CD4-positive, alpha-beta T cell treated with Interleukin-4 for 1 hour (primary cell): Measurements from ENCODE around the gene RHCE.
"Not testable (repeated sequence)": the region's sequence is repeated elsewhere in the genome, so short reads cannot be mapped to it uniquely, and the experiment has no call there.

Experiments
- DNase-seq, 2 donors: peaks; one replicate each; pipeline ENCODE4 v3.0.0-alpha.2; 2020 to 2022

The RHCE gene

DNA sequence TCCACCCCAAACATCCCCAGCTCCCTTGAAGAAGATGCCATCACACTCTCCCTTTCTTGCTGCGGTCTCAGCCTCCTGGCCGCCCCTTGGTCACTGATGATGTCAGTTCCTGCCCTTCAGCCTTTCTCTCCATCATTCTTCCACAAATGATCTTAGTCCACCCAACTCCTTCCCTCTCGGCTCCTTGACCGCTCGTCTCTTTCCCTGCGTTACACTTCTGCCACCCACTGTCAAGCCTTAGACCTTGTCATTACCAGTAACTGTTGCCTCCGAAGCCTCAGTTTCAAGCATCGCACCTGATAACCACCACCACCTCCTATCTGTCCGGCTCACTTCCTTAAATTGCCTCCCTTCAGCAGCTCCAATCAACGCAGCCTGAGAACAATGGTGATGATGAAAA is 23.1 kb downstream of the RHCE start:
- not testable (repeated sequence) for DNase-seq

DNA sequence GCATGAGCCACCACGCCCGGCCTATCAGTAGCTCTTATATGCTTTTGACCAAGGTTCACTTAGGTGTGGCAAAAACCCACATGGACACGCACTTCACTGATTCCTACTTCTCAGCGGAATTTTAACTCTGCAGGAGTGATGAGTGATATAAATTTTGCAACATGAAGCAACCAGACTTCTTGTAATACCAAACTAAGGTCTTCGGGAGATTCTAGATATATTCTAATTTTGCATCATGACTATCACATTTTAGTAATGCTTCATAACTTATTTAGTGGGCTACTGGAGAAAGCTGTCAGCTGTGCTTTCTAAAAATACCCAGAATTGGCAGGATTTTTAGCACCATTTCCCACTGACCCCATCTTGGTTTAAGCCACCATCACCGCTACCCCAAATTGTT is 27.8 kb downstream of the RHCE start:
- no peak for DNase-seq

DNA sequence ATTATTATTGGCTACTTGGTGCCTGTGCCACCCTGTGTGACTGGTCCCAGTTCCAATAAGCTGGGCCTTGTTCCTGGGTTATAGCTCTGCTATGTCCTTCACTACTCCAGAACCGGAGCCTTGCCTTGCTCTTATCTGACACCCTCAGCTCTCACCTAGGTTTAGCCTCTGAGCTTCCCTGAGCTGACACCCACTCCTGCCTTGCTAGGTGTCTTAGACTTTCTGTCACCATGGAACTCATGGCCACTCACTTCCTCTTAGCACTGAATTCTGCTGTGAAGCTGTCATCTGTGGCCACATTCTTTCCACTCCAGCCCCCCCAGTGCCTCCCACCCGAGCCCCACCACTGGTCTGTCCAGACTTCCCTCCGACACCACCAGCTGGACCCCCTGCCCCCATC is 30.9 kb downstream of the RHCE start:
- not testable (repeated sequence) for DNase-seq

DNA sequence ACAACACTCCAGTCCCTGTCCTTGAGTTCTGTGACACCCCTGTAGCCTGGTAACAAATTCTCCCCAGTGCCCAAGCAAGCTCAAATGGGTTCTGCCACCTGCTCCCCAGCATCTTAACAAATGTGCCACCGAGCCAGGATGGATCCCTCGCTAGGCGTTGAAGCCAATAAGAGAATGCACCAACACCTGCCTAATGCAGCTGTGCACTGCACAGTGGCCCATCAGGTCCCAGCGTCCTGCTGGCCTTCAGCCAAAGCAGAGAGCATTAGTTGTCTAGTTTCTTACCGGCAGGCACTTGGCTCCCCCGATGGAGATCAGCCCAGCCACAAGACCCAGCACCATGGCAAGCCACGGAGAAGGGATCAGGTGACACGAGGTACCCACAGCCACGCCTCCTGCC is 31.9 kb downstream of the RHCE start:
- DNase-seq, result not testable (repeated sequence)

DNA sequence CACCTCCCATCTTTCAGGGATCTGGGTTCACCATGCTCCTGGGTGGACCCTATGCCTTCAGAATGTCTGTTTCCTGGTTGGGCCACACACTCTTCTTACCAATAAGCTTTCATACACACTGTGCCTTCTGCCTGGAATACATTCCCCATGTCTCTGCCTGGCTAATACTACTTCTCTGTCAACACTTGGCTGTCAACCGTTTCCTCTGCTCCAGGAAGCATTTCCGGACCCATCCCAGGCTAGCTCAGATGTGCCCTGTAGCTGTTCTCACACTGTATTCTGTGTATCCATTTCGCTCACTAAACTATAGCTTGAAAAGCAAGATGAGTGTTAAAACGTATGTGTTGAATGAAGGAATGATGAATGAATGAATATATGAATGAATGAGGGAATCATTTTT is 33.5 kb downstream of the RHCE start:
- DNase-seq, result not testable (repeated sequence)

DNA sequence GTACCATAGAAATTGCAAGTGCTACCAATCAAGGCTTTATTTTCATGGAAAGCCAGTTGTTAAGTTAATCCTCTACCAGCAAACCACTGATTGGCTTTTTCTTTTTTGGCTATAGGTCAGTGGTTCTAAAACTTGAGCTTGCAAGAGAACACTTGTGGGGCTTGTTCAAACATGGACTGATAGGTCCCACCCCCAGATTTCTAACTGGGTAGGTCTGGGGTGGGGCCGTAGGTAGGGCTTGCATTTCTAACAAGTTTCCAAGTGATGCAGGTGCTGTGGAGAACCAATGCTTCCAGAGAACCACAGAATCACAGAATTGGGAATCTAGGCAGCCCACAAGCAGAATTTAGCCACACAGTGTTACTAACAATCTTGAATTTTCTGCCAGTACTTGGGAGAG is 36.8 kb downstream of the RHCE start:
- DNase-seq, result not testable (repeated sequence)

DNA sequence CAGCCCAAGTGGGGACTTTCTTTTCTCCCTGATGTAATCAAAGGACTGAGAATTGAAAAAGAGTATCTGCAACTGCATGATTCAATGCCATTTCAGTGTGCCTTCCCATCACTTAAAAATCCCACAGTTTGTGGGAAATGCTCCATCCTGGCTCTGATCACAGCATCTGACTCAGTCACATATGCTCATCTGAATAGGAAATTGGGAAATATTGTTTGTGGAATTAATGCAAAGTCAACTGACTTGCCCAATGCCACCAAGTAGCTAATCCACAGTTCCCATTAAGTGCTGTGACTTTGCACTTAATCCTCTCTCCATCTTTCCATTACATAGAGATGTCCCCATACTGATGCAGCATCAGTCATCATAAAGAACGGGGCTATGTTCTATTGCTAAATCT is 37.5 kb downstream of the RHCE start:
- DNase-seq, result peak in 1 of 2 donors; percentile 13

DNA sequence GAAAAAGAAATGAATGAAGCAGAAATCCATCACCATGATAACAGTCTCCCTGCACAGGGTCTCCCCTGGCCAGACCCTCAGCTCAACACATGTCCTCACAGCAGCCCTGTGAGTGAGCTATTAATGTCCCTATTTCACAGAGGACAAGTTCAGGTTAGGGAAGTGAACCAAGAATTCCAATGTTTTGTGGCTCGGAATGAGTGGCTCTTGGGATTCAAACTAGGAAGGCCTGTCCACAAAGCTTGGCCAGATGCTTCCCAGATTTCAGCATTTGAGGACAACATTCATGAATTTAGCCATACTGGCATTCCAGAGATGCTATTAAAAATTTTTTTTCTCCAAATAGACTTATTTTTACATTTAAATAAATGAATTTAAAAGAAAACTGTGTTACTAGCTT is 38.1 kb downstream of the RHCE start:
- not testable (repeated sequence) for DNase-seq

DNA sequence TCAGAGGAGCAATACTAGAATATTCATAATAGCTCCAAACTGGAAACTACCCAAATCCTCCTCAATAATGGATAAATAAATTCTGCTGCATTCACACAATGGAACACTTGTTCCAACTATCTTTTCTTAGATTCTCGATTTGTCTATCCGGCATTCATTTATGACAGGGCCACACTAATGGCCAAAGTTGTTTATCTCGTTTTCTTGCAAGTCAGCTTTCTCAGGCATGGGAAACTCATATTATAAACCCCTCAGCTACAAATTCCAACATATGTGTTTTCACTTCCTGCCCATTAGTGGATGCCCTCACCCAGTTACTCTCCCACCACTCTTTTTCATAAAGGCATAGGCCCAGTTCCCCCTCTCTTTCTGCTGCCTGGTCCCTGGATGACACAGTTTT is 42.3 kb downstream of the RHCE start:
- not testable (repeated sequence) for DNase-seq

DNA sequence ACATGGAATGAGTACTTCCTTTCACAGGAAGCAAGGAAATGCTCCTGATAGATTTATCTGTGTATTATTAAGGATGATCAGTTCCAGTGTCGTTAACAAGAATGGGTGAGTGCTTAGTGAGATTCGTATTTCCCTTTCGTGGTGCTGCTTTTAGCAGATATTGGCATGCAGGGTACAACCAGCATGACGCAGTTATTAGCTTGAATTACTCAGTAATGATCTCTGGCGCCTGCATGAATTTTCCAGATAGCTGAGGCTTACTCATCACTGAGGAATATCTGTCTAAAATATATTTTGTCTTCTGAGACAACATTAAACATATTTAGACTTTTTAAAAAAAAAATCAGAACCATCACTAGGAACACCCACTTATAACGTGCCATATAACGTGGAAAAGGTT is 48.9 kb downstream of the RHCE start:
- not testable (repeated sequence) for DNase-seq

DNA sequence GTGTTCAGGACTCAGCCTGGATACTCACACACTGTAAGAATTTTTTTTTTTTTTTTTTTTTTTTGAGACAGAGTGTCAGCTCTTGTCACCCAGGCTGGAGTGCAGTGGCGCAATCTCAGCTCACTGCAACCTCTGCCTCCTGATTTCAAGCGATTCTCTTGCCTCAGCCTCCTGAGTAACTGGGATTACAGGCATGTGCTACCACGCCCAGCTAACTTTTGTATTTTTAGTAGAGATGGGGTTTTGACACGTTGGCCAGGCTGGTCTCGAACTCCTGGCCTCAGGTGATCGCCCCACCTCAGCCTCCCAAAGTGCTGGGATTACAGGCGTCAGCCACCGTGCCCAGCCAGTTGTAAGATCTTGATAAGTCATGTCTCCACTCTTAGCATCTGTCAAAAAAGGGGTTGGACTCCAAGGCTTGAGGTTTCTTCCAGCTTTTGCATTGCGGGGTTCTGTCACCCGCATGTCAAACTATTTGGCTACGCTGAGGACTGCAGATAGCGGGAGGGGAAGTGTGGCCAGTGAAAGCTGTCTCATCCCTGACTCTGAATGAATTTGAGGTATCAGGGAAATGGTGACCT is 50.8 kb downstream of the RHCE start:
- not testable (repeated sequence) for DNase-seq

DNA sequence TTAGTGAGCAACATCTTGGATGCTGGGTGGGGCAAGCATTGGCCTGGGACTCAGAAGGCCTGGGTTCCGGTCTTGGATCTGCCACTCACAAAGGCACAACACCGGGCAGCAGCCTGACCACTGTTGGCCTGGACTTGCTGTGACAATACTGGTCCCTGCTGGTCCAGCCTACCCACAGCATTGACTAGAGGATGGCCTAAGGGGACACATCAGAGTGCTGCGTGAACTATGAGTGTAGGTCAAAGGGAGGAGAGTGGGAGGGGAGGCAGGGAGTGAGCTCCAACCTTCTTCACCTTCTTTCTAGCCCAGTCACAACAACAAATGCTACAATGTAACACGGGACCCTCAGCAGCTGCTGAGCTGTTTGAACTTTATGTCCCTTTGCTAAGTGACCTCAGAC is 51.4 kb downstream of the RHCE start:
- DNase-seq, result no peak

DNA sequence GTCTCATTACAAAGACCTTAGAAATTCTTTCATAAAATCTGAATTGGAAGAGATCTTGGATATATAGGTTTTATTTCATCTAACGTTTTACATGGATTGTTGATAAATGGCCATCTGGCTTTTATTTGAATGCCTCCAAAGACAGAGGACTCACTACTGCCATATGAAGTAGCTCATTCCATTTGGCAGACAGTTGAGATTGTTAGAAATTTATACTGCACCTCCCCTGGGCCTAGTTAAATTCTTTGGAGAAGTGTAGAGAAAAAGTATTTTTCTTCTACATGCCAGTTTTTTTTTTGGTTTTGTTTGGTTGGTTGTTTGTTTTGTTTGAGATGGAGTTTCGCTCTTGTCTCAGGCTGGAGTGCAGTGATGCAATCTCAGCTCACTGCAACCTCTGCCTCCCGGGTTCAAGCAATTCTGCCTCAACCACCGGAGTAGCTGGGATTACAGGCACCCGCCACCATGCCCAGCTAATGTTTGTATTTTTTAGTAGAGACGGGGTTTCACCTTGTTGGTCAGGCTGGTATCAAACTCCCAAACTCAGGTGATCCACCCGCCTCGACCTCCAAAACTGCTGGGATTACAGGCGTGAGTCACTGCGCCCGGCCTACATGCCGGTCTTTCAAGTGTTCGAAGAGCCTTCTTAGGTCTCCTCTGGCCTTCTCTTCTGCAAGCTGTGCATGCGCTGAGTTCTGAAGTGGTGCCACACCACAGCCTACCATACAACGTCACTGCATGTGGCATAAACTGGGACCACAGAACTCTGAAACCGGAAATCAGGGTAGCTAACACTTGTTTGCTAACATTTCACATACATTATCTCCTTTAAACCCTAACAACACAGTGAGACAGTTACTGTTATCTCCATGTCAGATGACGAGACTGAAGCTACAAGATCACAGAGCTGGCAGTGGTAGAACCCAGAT is 57.7 kb downstream of the RHCE start:
- DNase-seq, result not testable (repeated sequence)

DNA sequence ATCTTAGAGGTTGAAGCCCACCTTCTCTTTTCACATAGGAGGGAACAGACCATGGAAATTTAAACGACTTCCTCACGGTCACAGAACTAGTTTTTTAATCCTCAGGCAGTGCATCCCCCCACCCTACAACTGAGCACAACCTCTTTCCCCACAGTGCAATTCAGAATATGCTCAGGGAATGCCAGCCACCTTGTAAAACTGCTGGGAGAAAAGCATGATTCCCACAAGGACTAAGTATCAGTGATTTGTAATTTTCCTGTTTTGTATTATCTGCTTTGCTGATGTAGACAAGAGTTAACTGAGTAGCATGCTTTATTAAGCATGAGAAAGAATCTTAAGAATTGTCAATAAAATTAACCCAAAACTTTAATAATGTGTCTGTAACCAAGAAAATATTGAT is 58.7 kb downstream of the RHCE start:
- no peak for DNase-seq

DNA sequence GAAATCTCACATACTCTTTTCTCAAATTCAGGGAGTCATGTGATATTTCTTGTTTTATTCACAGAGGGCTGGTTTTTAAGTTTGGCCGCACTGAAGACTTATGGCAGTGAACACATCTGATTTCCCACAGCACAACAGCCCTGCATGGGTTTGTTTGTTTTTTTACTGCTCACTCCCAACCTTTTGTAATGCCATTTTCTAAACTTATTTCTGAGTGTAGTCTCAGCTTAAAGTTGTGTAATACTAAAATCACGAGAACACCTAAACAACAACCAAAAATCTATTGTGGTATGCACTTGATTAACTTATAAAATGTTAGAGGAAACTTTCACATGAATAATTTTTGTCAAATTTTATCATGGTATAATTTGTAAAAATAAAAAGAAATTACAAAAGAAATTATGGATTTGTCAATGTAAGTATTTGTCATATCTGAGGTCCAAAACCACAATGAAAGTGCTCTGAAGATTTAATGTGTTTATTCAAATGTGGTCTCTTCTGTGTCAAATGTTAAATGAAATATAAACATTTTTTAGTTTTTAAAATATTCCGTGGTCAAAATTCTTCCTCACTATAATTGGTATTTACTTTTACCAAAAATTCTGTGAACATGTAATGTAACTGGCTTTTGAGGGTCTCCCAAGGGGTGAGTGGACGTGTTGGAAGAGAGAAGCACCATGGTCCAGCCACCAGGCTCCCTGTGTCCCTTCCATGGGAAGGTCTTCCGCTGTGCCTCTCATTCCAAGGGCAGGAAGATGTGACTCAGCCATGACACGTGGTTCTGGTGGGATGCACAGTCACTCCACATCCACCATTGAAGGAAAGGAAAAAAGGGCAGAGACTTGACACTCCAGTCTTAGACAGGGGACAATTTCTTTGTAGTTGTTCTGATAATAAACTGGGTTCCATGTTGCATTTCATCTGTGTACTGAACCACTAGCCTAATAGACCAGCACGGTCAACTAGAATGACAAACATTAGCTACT is 59.7 kb downstream of the RHCE start:
- no peak for DNase-seq

DNA sequence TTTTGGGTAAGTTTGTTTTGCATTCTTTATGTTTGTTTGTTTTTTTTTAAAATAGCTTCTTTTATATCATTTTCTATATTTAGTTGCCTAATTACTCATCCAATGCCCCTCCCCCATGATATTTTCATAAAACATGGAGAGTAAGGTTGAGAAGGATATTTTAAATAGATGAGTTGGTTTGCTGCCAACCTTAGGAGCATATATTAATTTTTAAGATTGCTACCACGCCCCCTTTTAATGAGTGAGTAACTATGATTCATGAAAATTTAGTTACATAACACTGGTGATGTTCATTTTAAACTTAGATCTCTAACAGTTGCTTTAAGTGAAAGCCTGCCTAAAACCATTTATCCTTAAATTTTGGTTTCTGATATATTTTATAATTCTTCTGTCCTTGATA is 63.8 kb downstream of the RHCE start:
- no peak for DNase-seq

DNA sequence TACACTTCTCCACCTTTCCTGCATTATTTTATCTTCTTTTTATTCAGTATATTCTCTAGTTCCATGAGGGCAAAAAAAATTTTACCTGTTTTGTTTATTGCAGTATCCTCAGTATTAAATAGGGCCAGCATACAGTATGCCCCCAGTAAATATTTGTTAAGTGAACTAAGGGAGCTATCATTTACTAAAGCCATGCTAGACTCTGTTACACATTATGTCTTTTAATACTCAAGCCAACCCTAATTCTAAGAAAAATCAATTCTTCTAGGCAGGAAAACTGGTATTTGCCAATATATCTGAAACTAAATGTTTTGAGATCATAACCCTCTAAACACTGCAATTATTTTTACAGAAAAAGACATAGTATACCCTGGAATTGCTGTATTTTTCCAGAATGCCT is 64.2 kb downstream of the RHCE start:
- DNase-seq, result no peak

DNA sequence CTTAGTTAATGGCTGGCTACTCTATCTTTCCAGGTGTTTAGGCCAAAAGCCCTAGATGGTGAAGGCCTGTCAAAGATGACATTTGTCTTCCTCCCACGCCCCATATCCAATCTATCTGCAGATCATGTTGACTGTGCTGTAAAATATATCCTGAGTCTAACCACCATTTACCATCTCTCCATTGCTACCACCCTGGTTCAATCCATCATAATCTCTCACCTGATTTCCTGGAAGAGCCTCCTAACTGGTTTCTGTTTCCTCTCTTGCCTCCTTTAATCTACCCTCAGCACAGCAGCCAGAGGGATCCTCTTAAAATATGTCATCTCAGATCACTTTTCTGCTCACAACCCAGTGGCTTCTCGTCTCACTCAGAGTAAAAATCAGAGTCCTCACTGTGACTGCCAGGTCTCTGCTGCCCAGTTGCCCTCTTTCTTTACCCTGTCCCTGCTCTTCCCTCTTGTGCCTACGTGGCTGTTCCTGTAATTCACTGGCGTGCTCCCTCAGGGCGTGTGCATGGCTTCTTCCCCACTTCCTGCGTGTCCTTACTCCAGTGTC is 64.7 kb downstream of the RHCE start:
- peak in 1 of 2 donors; percentile 16 for DNase-seq

DNA sequence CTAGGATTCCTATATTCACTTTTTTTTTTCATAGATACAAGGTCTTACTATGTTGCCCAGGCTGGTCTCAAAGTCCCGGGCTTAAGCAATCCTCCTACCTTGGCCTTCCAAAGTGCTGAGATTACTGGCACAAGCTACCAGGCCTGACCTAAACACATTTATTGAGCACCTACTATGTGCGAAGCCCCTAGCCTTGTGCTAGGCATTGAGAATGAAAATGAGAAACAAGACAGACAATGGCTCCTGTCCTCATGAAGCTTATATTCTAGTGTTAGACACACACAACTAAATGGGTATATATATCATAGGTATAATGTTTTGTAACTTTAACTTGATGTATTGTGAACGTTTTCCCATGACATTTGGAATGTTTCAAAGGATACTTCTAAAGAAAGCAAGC is 71.0 kb downstream of the RHCE start:
- DNase-seq, result no peak

DNA sequence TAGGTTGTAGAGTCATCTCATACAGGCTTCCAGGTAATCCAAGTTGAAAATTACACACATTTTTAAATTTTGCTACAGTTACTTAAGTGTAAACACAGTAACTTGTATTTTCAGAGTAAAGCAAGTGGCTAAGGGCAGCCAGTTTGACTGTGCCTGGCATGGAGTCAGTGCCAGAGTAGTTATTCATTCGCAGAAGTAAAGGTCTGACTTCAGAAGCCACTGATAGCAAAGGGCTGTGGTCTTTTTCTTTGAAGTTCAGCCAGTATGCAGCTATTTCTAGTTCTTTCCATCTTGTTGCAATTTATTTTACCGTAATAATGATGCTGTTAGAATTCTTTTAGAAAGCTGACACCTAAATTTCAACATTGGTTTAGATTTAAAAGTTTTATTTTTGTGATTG is 73.1 kb downstream of the RHCE start:
- DNase-seq, result no peak

DNA sequence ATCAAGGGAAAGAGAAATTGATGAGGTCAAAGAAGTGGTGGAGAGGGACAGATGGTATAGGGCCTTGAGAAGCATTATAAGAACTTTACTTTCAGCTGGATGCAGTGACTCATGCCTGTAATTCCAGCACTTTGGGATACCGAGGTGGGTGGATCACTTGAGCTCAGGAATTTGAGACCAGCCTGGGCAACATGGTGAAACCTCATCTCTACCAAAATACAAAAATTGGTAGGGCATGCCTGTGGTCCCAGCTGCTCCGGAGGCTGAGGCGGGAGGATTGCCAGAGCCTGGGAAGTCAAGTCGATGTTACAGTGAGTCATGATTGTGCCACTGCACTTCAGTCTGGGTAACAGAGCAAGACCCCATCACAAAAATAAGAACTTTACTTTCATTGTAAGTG is 76.8 kb downstream of the RHCE start:
- DNase-seq, result no peak

DNA sequence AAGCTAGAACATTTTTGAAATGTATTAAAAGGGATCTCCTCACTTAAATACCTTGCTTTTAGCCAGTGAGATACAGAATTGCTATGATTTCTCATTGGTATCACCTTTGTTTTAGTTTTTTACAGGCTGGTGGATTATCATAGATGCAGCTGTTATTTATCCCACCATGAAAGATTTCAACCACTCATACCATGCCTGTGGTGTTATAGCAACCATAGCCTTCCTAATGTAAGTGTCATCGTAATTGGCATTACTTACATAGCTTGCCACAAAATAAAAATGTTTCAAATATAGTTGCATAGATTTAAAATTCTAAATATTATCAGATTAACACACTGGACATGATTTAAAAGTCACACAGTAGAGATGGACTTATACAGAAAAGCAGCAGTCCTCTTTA is 77.8 kb downstream of the RHCE start:
- no peak for DNase-seq

DNA sequence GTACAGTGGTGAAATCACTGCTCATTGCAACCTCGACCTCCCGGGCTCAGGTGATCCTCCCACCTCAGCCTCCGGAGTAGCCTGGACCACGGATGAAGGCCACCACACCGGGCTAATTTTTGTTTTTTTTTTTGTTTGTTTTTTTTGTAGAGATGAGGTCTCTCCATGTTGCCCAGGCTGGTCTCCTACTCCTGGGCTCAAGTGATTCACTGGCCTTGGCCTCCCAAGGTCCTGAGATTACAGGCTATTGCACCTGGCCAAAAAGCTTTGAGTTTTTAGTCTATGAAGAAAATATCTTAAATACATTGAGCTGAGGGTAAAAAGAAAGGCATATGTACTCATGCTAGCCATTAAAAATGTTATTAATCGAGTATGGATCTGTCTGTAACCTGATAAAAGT is 78.9 kb downstream of the RHCE start:
- no peak for DNase-seq
